CD4-positive, alpha-beta T cell treated with Interleukin-4 for 1 hour (primary cell): ENCODE data around the gene PAPPA.

ENCODE experiments used
- DNase-seq, 2 donors: peaks; one replicate each; pipeline ENCODE4 v3.0.0-alpha.2; 2020 to 2022

Gene PAPPA

GRCh38 chr9:116391306-116391900, 237.8 kb downstream of the PAPPA start:
- no peak for DNase-seq

- no peak for DNase-seq
Observed at GRCh38 chr9:116393198-116393597, 239.6 kb downstream of the PAPPA start.

GRCh38 chr9:116394070-116394469, 240.5 kb downstream of the PAPPA start:
- no peak for DNase-seq

GRCh38 chr9:116394894-116395698, 241.5 kb downstream of the PAPPA start:
- no peak for DNase-seq

- no peak for DNase-seq
Observed at GRCh38 chr9:116395699-116396037, 242.1 kb downstream of the PAPPA start.

- DNase-seq = no peak
Observed at GRCh38 chr9:116403171-116403570, 249.6 kb downstream of the PAPPA start.

GRCh38 chr9:116404228-116404627, 250.6 kb downstream of the PAPPA start:
- no peak for DNase-seq

- no peak for DNase-seq
Observed at GRCh38 chr9:116405321-116405720, 251.7 kb downstream of the PAPPA start.

GRCh38 chr9:116406469-116406868, 252.9 kb downstream of the PAPPA start:
- DNase-seq = no peak

GRCh38 chr9:116409129-116409528, 255.5 kb downstream of the PAPPA start:
- no peak for DNase-seq

- no peak for DNase-seq
Observed at GRCh38 chr9:116409638-116410037, 256.0 kb downstream of the PAPPA start.

GRCh38 chr9:116411506-116411905, 257.9 kb downstream of the PAPPA start:
- no peak for DNase-seq

- no peak for DNase-seq
Observed at GRCh38 chr9:116414374-116414773, 260.8 kb downstream of the PAPPA start.

GRCh38 chr9:116416421-116416820, 262.8 kb downstream of the PAPPA start:
- no peak for DNase-seq

GRCh38 chr9:116417464-116417863, 263.9 kb downstream of the PAPPA start:
- no peak for DNase-seq

GRCh38 chr9:116419181-116419580, 265.6 kb downstream of the PAPPA start:
- no peak for DNase-seq

- DNase-seq = no peak
Observed at GRCh38 chr9:116420993-116421538, 267.5 kb downstream of the PAPPA start.

GRCh38 chr9:116422119-116422979, 268.8 kb downstream of the PAPPA start:
- DNase-seq = no peak

GRCh38 chr9:116423149-116423548, 269.6 kb downstream of the PAPPA start:
- no peak for DNase-seq

- no peak for DNase-seq
Observed at GRCh38 chr9:116425244-116425643, 271.7 kb downstream of the PAPPA start.

GRCh38 chr9:116430849-116431248, 277.3 kb downstream of the PAPPA start:
- DNase-seq = no peak

GRCh38 chr9:116432051-116432450, 278.5 kb downstream of the PAPPA start:
- no peak for DNase-seq

GRCh38 chr9:116434314-116434713, 280.7 kb downstream of the PAPPA start:
- DNase-seq = no peak
